GM12892 (cell line): ENCODE data around the gene MDFIC.

ENCODE experiments used
- DNase-seq: peaks from one replicate; pipeline ENCODE4 v3.0.0; 2011; ENCODE audit not compliant: insufficient read length
- FAIRE-seq: peaks from 2 replicates; lab custom pipeline; 2011; peaks lifted over from hg19 to GRCh38; lab: Jason Lieb, UNC
- POLR2A ChIP-seq: IDR thresholded peaks from 2 replicates; pipeline ENCODE4 v1.6.1; 2011; ENCODE audit warnings: low read depth, low read length, control low read depth
- POLR2AphosphoS5 ChIP-seq: IDR thresholded peaks from 2 replicates; pipeline ENCODE4 v1.6.1; 2011; ENCODE audit warnings: low read depth, low read length, control low read depth
- TAF1 ChIP-seq: IDR thresholded peaks from 2 replicates; pipeline ENCODE4 v1.6.1; 2011; ENCODE audit warnings: low read depth, mild to moderate bottlenecking, control low read depth, low read length, borderline replicate concordance

Gene MDFIC

GRCh38 chr7:114929570-114929969, 7.7 kb downstream of the MDFIC start:
- TF ChIP-seq POLR2AphosphoS5 (no peak), TAF1 (no peak), POLR2A (no peak)
- DNase-seq, result no peak
- peak; percentile 17 for FAIRE-seq

- FAIRE-seq (peak; percentile 71), DNase-seq (no peak)
- TF ChIP-seq POLR2AphosphoS5 (no peak), TAF1 (no peak), POLR2A (no peak)
Measured at GRCh38 chr7:114930107-114930661, 8.3 kb downstream of the MDFIC start.

- no peak for FAIRE-seq
Measured at GRCh38 chr7:114930829-114931655, 9.1 kb downstream of the MDFIC start.

GRCh38 chr7:114931656-114932011, 9.7 kb downstream of the MDFIC start:
- DNase-seq (no peak), FAIRE-seq (peak; percentile 95)
- TF ChIP-seq POLR2AphosphoS5 (peak; percentile 54; the same call in 1 of the 2 replicates), TAF1 (no peak), POLR2A (peak; percentile 54)

More at GRCh38 chr7:114930829-114931655, 9.1 kb downstream of the MDFIC start:
- no peak for DNase-seq
- TF ChIP-seq TAF1, result no peak
- no peak for TF ChIP-seq POLR2A

- DNase-seq, result no peak
- TF ChIP-seq POLR2AphosphoS5, result no peak
- no peak for TF ChIP-seq TAF1
- TF ChIP-seq POLR2A, result no peak
- FAIRE-seq, result no peak
Measured at GRCh38 chr7:114932991-114933390, 11.1 kb downstream of the MDFIC start.

- no peak for DNase-seq
- TF ChIP-seq POLR2A, result no peak
- no peak for TF ChIP-seq TAF1
- no peak for TF ChIP-seq POLR2AphosphoS5
- no peak for FAIRE-seq
Measured at GRCh38 chr7:114933658-114934057, 11.8 kb downstream of the MDFIC start.

GRCh38 chr7:114934086-114934485, 12.2 kb downstream of the MDFIC start:
- TF ChIP-seq POLR2AphosphoS5 (no peak), POLR2A (no peak), TAF1 (no peak)
- FAIRE-seq, result peak; percentile 95
- DNase-seq, result no peak

- DNase-seq, result no peak
- FAIRE-seq, result peak; percentile 77
Measured at GRCh38 chr7:114934713-114935112, 12.8 kb downstream of the MDFIC start.

GRCh38 chr7:114936471-114936870, 14.6 kb downstream of the MDFIC start:
- no peak for DNase-seq
- TF ChIP-seq TAF1, result no peak
- TF ChIP-seq POLR2AphosphoS5, result no peak
- TF ChIP-seq POLR2A, result no peak
- FAIRE-seq, result peak; percentile 74

More at GRCh38 chr7:114934713-114935112, 12.8 kb downstream of the MDFIC start:
- no peak for TF ChIP-seq POLR2A
- TF ChIP-seq POLR2AphosphoS5, result no peak

GRCh38 chr7:114937446-114937845, 15.6 kb downstream of the MDFIC start:
- no peak for DNase-seq
- no peak for TF ChIP-seq POLR2A
- peak; percentile 76 for FAIRE-seq

- FAIRE-seq, result peak; percentile 80
- no peak for DNase-seq
- no peak for TF ChIP-seq POLR2AphosphoS5
Measured at GRCh38 chr7:114938785-114939184, 16.9 kb downstream of the MDFIC start.

GRCh38 chr7:114939484-114940097, 17.7 kb downstream of the MDFIC start:
- DNase-seq, result no peak
- no peak for FAIRE-seq
- TF ChIP-seq TAF1 (no peak), POLR2A (no peak), POLR2AphosphoS5 (no peak)

GRCh38 chr7:114940220-114940619, 18.3 kb downstream of the MDFIC start:
- FAIRE-seq, result peak; percentile 53
- DNase-seq, result no peak
- no peak for TF ChIP-seq POLR2A
